HepG2 (cell line): ENCODE data around the gene GRK5. TPM values are rescaled to one million over a fixed set of nuclear protein-coding genes. Genes with fewer than 3 reads are reported as not detected.

Source experiments
- CEBPG ChIP-seq: IDR thresholded peaks from 2 replicates; pipeline ENCODE4 v1.6.1; 2016
- DMAP1 ChIP-seq: IDR thresholded peaks from 2 replicates; pipeline ENCODE4 v1.6.1; 2016
- EP300 ChIP-seq, 3 experiments: sonication (generic) in 1 of 3; formaldehyde crosslinking in 1 of 3; IDR thresholded peaks; 2 replicates each; pipeline versions ENCODE4 v1.5.1 to v1.6.1; 2011 to 2020; ENCODE audit warnings: low read depth in 2 of 3, low read length in 2 of 3, borderline replicate concordance in 1 of 3, improper control_type of control experiment in 1 of 3, mild to moderate bottlenecking in 1 of 3, missing genetic modification reagents in 1 of 3, moderate library complexity in 1 of 3
- GATAD2A ChIP-seq: IDR thresholded peaks from 2 replicates; pipeline ENCODE4 v1.6.1; 2016
- KDM4B ChIP-seq: sonication (generic); formaldehyde crosslinking; IDR thresholded peaks from 2 replicates; pipeline ENCODE4 v1.4.0; 2020; ENCODE audit warnings: missing genetic modification reagents
- MAFG ChIP-seq: sonication (generic); formaldehyde crosslinking; IDR thresholded peaks from 2 replicates; pipeline ENCODE4 v1.5.1; 2020; ENCODE audit warnings: mild to moderate bottlenecking, missing genetic modification reagents
- NONO ChIP-seq, 2 experiments: fragments of 450-650 bp in 1 of 2; sonication (generic) in 1 of 2; formaldehyde crosslinking in 1 of 2; IDR thresholded peaks in 1 of 2; conservative IDR thresholded peaks in 1 of 2; 2 replicates each; pipeline versions ENCODE4 v1.6.1 to v1.8.0; 2017 to 2022; ENCODE audit warnings: mild to moderate bottlenecking in 1 of 2, missing genetic modification reagents in 1 of 2, moderate library complexity in 1 of 2
- NR2F6 ChIP-seq, 2 experiments: IDR thresholded peaks; 2 replicates each; pipeline ENCODE4 v1.6.1; 2016; ENCODE audit warnings: antibody characterized with exemption in 1 of 2, mild to moderate bottlenecking in 1 of 2
- ZNF329 ChIP-seq: sonication (generic); formaldehyde crosslinking; IDR thresholded peaks from 2 replicates; pipeline ENCODE4 v1.9.0; 2021; ENCODE audit warnings: low read depth, mild to moderate bottlenecking, missing genetic modification reagents
- ZNF768 ChIP-seq: sonication (generic); formaldehyde crosslinking; IDR thresholded peaks from 2 replicates; pipeline ENCODE4 v1.4.0; 2020; ENCODE audit warnings: missing genetic modification reagents
- ZNF816 ChIP-seq: sonication (generic); formaldehyde crosslinking; IDR thresholded peaks from 2 replicates; pipeline ENCODE4 v1.8.0; 2022; ENCODE audit warnings: missing genetic modification reagents, mild to moderate bottlenecking, borderline replicate concordance
- polyA plus RNA-seq, 8 experiments: library from polyadenylated mRNA; depleted of rRNA in 3 of 8; stranded (reverse) in 7 of 8; unstranded in 1 of 8; fragments of >200 nt; fragmentation: Illumina TruSeq in 4 of 8; extraction: Trizol in 4 of 8; gene quantifications; 2 replicates each; pipeline versions ENCODE4 v1.2.1 to v1.2.3, GENCODE V29; 2011 to 2016; ENCODE audit warnings: low read depth in 4 of 8, missing spikeins in 1 of 8, mixed read lengths in 1 of 8; ENCODE audit not compliant: insufficient read depth in 1 of 8
- total RNA-seq, 5 experiments: library from RNA; depleted of rRNA; stranded (reverse); fragments of >200 nt; fragmentation: Illumina TruSeq; extraction: Trizol; gene quantifications; 2 replicates each; pipeline ENCODE4 v1.2.3, GENCODE V29; 2016; ENCODE audit warnings: low read depth in 1 of 5
- TF ChIP-seq, protein P1 (sequence below): IDR thresholded peaks from 2 replicates; pipeline ENCODE4 v1.6.1; 2016; ENCODE audit warnings: missing compliant biosample characterization, missing genetic modification reagents, borderline replicate concordance
- TF ChIP-seq, protein P2 (sequence below): sonication (generic); formaldehyde crosslinking; IDR thresholded peaks from 2 replicates; pipeline ENCODE4 v1.4.0; 2020; ENCODE audit warnings: mild to moderate bottlenecking, missing genetic modification reagents
- TF ChIP-seq, protein P3 (sequence below): sonication (generic); formaldehyde crosslinking; IDR thresholded peaks from 2 replicates; pipeline ENCODE4 v1.4.0; 2020; ENCODE audit warnings: mild to moderate bottlenecking, missing genetic modification reagents
- TF ChIP-seq, protein P4 (sequence below): sonication (generic); formaldehyde crosslinking; conservative IDR thresholded peaks from 2 replicates; pipeline ENCODE4 v1.4.0; 2020; ENCODE audit warnings: missing genetic modification reagents

GRK5 gene
- total and polyA plus RNA-seq, 2 of the 13 experiments (the other 11 are each of a cell fraction or from before 2014, with no cell fraction given): 10.4 to 12.6 TPM

DNA sequence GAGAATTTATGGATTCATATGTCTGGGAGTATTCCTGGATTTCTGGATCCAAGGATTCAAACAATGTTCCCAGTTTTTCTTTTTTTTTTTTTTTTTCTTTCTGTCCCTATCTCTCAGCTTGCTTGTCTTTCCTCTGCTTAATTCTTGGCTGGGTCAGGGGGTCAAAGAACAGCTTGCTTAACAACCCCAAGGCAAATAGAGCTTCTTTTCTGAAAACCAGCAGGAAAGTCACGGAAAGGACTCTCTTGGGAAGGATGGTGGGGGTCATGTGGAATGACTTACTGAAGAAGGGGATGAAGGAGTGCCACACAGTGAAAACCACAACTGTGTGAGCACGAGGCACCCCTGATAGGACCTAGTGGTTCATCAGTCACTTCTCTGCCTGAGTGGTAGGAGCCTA lies 36.1 kb downstream of the GRK5 start (continued):
- peak; percentile 74 for TF ChIP-seq NR2F6 (IDR thresholded peaks at IDR 0.05)
- TF ChIP-seq NR2F6 (CRISPR knock-in tag; IDR thresholded peaks at IDR 0.05): peak; percentile 31; the same call in 1 of the 2 replicates
- TF ChIP-seq, protein P1, sequence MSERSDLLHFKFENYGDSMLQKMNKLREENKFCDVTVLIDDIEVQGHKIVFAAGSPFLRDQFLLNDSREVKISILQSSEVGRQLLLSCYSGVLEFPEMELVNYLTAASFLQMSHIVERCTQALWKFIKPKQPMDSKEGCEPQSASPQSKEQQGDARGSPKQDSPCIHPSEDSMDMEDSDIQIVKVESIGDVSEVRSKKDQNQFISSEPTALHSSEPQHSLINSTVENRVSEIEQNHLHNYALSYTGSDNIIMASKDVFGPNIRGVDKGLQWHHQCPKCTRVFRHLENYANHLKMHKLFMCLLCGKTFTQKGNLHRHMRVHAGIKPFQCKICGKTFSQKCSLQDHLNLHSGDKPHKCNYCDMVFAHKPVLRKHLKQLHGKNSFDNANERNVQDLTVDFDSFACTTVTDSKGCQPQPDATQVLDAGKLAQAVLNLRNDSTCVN (CRISPR knock-in tag): no peak
- 0 out of 2 replicates have a peak, but pooled peaks have one; percentile 23 for TF ChIP-seq CEBPG (CRISPR knock-in tag)
- 0 out of 4 replicates have a peak, but pooled peaks of 1 of the 2 experiments have one; percentile 16 for TF ChIP-seq EP300 (IDR thresholded peaks at IDR 0.05; ENCODE audit: low read depth in 2 of 2, low read length in 2 of 2)
- no peak for TF ChIP-seq EP300 (CRISPR knock-in tag; IDR thresholded peaks at IDR 0.05; ENCODE audit: borderline replicate concordance)
- TF ChIP-seq KDM4B: no peak
- no peak for TF ChIP-seq MAFG (CRISPR knock-in tag)
- TF ChIP-seq, protein P2, sequence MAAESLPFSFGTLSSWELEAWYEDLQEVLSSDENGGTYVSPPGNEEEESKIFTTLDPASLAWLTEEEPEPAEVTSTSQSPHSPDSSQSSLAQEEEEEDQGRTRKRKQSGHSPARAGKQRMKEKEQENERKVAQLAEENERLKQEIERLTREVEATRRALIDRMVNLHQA: no peak
- TF ChIP-seq GATAD2A (CRISPR knock-in tag): peak; percentile 31; the same call in 1 of the 2 replicates
- no peak for TF ChIP-seq ZNF768 (CRISPR knock-in tag)
- TF ChIP-seq, protein P3, sequence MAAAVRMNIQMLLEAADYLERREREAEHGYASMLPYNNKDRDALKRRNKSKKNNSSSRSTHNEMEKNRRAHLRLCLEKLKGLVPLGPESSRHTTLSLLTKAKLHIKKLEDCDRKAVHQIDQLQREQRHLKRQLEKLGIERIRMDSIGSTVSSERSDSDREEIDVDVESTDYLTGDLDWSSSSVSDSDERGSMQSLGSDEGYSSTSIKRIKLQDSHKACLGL (CRISPR knock-in tag): no peak
- TF ChIP-seq DMAP1: no peak
- TF ChIP-seq NONO (IDR thresholded peaks at IDR 0.05): no peak
- no peak for TF ChIP-seq NONO (CRISPR knock-in tag; conservative IDR thresholded peaks at IDR 0.05)
- TF ChIP-seq ZNF816 (CRISPR knock-in tag): no peak
- TF ChIP-seq, protein P4, sequence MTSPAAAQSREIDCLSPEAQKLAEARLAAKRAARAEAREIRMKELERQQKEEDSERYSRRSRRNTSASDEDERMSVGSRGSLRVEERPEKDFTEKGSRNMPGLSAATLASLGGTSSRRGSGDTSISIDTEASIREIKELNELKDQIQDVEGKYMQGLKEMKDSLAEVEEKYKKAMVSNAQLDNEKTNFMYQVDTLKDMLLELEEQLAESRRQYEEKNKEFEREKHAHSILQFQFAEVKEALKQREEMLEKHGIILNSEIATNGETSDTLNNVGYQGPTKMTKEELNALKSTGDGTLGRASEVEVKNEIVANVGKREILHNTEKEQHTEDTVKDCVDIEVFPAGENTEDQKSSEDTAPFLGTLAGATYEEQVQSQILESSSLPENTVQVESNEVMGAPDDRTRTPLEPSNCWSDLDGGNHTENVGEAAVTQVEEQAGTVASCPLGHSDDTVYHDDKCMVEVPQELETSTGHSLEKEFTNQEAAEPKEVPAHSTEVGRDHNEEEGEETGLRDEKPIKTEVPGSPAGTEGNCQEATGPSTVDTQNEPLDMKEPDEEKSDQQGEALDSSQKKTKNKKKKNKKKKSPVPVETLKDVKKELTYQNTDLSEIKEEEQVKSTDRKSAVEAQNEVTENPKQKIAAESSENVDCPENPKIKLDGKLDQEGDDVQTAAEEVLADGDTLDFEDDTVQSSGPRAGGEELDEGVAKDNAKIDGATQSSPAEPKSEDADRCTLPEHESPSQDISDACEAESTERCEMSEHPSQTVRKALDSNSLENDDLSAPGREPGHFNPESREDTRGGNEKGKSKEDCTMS: no peak
- no peak for TF ChIP-seq ZNF329 (CRISPR knock-in tag)
